HEK293 (cell line): Measurements from ENCODE around the gene OR2V1.

Experiments used
- CTCF ChIP-seq: fragments of 450-650 bp; formaldehyde crosslinking; IDR thresholded peaks from 2 replicates; pipeline ENCODE4 v1.5.1; 2016; ENCODE audit warnings: missing biosample characterization, missing genetic modification characterization
- ZBTB21 ChIP-seq: fragments of 450-650 bp; formaldehyde crosslinking; IDR thresholded peaks from 2 replicates; pipeline ENCODE4 v1.5.1; 2017; ENCODE audit warnings: missing biosample characterization, missing genetic modification characterization
- ZNF707 ChIP-seq: fragments of 450-650 bp; formaldehyde crosslinking; IDR thresholded peaks from 2 replicates; pipeline ENCODE4 v1.5.1; 2016; ENCODE audit warnings: missing biosample characterization, missing genetic modification characterization

- no peak for TF ChIP-seq CTCF (tag by site-specific recombination)
- TF ChIP-seq ZBTB21 (tag by site-specific recombination) = no peak
- no peak for TF ChIP-seq ZNF707
Observed at GRCh38 chr5:181109489-181110013, 21.4 kb downstream of the OR2V1 start.
